Nephron (organoid): ENCODE measurements around the gene FHOD1.

Source experiments
- H3K27ac Mint-ChIP-seq, 3 experiments: 2 replicates each; pipeline ENCODE4 v1.8.0; 2020; ENCODE audit warnings: mixed read lengths in 3 of 3, mild to moderate bottlenecking in 2 of 3, moderate library complexity in 1 of 3
- H3K27me3 Mint-ChIP-seq: 2 replicates; pipeline ENCODE4 v1.8.0; 2021; ENCODE audit warnings: low read depth, mild to moderate bottlenecking, moderate library complexity, mixed read lengths
- H3K36me3 Mint-ChIP-seq: 2 replicates; pipeline ENCODE4 v1.8.0; 2020; ENCODE audit warnings: low read depth, mixed read lengths
- H3K4me1 Mint-ChIP-seq: 2 replicates; pipeline ENCODE4 v1.8.0; 2020; ENCODE audit warnings: mixed read lengths
- H3K4me3 Mint-ChIP-seq, 3 experiments: 2 replicates each; pipeline ENCODE4 v1.8.0; 2020; ENCODE audit warnings: mild to moderate bottlenecking in 3 of 3, mixed read lengths in 3 of 3, moderate library complexity in 2 of 3
- H3K9me3 Mint-ChIP-seq: 2 replicates; pipeline ENCODE4 v1.8.0; 2020; ENCODE audit warnings: mixed read lengths
- CTCF ChIP-seq, 3 experiments: fragments of 200-600 bp; sonication (generic); IDR thresholded peaks; one replicate each; pipeline ENCODE4 v1.5.0; 2021; ENCODE audit warnings: antibody characterized with exemption in 3 of 3; ENCODE audit not compliant: unreplicated experiment in 3 of 3

Gene FHOD1

DNA sequence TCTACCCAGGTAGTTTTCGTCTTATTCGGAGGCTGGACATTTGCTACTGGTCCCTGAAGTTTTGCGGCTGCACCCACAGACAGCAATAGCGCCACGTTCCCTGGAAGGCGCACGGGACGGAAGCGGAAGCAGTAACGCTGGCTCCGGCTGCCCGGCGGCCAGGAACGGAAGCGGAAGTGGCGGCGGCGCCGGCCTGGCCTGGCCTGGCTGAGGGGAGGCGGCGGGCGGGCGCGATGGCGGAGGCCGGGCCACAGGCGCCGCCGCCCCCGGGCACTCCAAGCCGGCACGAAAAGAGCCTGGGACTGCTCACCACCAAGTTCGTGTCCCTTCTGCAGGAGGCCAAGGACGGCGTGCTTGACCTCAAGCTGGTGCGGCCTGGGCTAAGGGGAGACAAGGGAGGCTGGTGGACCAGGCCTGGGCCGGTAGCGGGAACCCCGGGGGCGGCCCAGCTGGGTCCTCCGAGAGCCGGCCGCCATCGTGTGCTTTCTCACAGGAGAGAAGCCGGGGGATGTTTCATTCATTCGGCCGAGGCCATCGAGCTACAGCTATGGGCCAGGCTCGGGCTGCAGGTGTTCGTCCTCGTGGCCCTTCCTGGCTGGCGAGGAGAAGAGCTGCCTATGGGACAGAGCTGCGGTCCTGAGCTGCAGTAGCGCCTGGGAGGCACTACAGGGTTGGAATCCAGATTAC is 55.1 kb downstream of the FHOD1 start, which contains the start of gene E2F4:
E2F4 (plus strand) TSS at position 161 of the 687 bp plus-strand sequence; CDS start at position 234, 73 bp downstream.
- peaks cover 34% of the 10 kb centered on the region for H3K4me1 Mint-ChIP-seq
- H3K27me3 Mint-ChIP-seq, result no peaks in the 10 kb centered on the region
- peaks cover 30% of the 10 kb centered on the region for H3K36me3 Mint-ChIP-seq
- peak within 1 kb of the TSS; percentile 2 to 86 (median 67) for H3K27ac Mint-ChIP-seq
- no peak for TF ChIP-seq CTCF (IDR thresholded peaks at IDR 0.05; ENCODE audit: unreplicated experiment in 3 of 3)
- H3K9me3 Mint-ChIP-seq, result no peaks in the 10 kb centered on the region
- H3K4me3 Mint-ChIP-seq, result peak within 1 kb of the TSS; percentile 86 to 93 (median 89)

DNA sequence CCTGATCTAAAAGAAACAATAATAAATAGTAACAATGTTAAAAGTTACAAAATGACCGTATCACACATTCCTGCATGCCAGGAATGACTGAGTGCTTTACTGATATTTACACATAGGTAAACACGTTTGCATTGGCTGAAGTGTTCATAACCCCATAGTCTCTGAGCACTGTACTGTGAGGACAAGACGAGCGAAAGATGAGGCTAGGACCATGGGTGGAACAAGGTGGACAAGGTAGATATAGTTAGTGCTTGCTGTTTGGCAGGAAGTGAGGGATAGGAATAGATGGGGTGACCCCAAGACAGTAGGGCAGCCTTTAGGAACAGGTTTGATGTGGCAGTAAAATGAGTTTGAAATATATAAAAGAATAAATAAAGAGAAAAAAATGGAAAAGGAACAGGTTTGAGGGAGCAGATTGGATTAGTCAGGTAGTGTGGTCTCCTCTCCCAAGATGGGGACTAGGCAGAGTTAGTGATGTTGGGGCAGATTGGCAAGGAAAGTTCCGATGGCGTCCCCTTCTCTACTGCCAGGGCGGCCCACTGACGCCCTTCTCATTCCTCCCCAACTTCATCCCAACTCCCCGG is 55.8 kb downstream of the FHOD1 start:
- no peaks in the 10 kb centered on the region for H3K9me3 Mint-ChIP-seq
- no peaks in the 10 kb centered on the region for H3K27me3 Mint-ChIP-seq
- H3K4me1 Mint-ChIP-seq, result peaks cover 29% of the 10 kb centered on the region
- H3K36me3 Mint-ChIP-seq, result peaks cover 23% of the 10 kb centered on the region
- TF ChIP-seq CTCF (IDR thresholded peaks at IDR 0.05; ENCODE audit: unreplicated experiment in 3 of 3), result no peak
- peak overlapping the region; percentile 2 to 86 (median 67) for H3K27ac Mint-ChIP-seq
- H3K4me3 Mint-ChIP-seq, result peak overlapping the region; percentile 86 to 93 (median 89)

GRCh38 chr16:67190448-67191399 is 56.6 kb downstream of the FHOD1 start:
- TF ChIP-seq CTCF (IDR thresholded peaks at IDR 0.05; ENCODE audit: unreplicated experiment in 3 of 3), result no peak
- H3K4me1 Mint-ChIP-seq, result peaks cover 26% of the 10 kb centered on the region
- peaks cover 3% of the 10 kb centered on the region for H3K27me3 Mint-ChIP-seq
- H3K9me3 Mint-ChIP-seq, result no peaks in the 10 kb centered on the region
- peaks cover 16% of the 10 kb centered on the region for H3K36me3 Mint-ChIP-seq
- peak overlapping the region in 2 of 3 experiments; percentile 6 to 23 for H3K27ac Mint-ChIP-seq
- peak overlapping the region; percentile 86 to 93 (median 89) for H3K4me3 Mint-ChIP-seq

GRCh38 chr16:67190041-67190440 is 57.2 kb downstream of the FHOD1 start, which contains the start of gene EXOC3L1:
TSS of gene EXOC3L1 (minus strand) at chr16:67190136. CDS start at chr16:67189676, 460 bp downstream.
- H3K27me3 Mint-ChIP-seq, result peaks cover 9% of the 10 kb centered on the region
- TF ChIP-seq CTCF (IDR thresholded peaks at IDR 0.05; ENCODE audit: unreplicated experiment in 3 of 3), result no peak
- H3K27ac Mint-ChIP-seq, result peak within 1 kb of the TSS in 2 of 3 experiments; percentile 6 to 23
- peaks cover 10% of the 10 kb centered on the region for H3K36me3 Mint-ChIP-seq
- H3K4me3 Mint-ChIP-seq, result peak within 1 kb of the TSS; percentile 86 to 93 (median 89)
- peaks cover 33% of the 10 kb centered on the region for H3K4me1 Mint-ChIP-seq
- H3K9me3 Mint-ChIP-seq, result no peaks in the 10 kb centered on the region

- Mint-ChIP-seq H3K27ac (no peak overlapping the region), H3K9me3 (no peaks in the 10 kb centered on the region), H3K4me3 (no peak overlapping the region), H3K4me1 (peaks cover 30% of the 10 kb centered on the region), H3K27me3 (peaks cover 10% of the 10 kb centered on the region), H3K36me3 (peaks cover under 1% of the 10 kb centered on the region)
- no peak for TF ChIP-seq CTCF (IDR thresholded peaks at IDR 0.05; ENCODE audit: unreplicated experiment in 3 of 3)
Measured at GRCh38 chr16:67188798-67189197, 58.5 kb downstream of the FHOD1 start.
